ENCODE measurements around the gene RTP5. TPM values are rescaled to one million over a fixed set of nuclear protein-coding genes. Genes with fewer than 3 reads are reported as not detected.
A peak's percentile ranks its signal among the peaks of the same experiment; 100 is the strongest.

The RTP5 gene
- total RNA-seq, 2 donors from 2014 or later: not detected

DNA sequence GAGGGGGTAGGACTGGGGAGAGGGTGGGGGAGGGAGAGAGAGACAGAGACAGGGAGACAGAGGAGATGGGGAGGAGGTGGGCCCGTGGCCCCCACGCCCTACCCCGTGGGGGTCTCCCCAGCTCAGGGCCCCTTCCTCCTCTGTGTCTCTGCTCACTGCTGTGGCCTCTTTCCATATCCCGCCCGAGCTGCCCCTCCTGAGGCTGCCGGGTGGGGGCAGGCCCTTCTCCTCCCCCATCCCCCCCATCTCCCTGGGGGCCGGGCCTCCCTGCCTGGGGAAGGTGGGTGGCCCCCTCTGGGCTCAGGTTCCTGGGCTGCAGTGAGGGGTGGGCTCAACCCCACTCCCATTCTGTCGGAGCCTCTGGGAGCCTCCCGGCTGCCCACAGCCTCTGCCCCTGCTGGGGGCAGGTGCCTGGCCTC lies 10.5 kb upstream of the RTP5 start:
- no peaks in the 10 kb centered on the region for H3K36me3 ChIP-seq (replicated peaks in 1 of 2; ENCODE audit: insufficient read depth in 1 of 2, low read depth in 2 of 2)
- WGBS, 2 donors: 27% methylated on average over 4 to 8 of the region's 9 CpGs
- DNase-seq (no peak), ATAC-seq (no peak)
- intact Hi-C loops (cut with DNase I): no loop called here
- H3K27ac ChIP-seq: peak overlapping the region in 1 of 4 donors; percentile 34
- TF ChIP-seq POLR2A (IDR thresholded peaks at IDR 0.05): no peak
- H3K4me3 ChIP-seq: no peak overlapping the region
- H3K27me3 ChIP-seq: peaks cover 0 to 12% of the 10 kb centered on the region in 2 donors
- H3K4me1 ChIP-seq: peaks cover 8% of the 10 kb centered on the region
- no peaks in the 10 kb centered on the region for H3K9me3 ChIP-seq

- H3K9me3 ChIP-seq: no peaks in the 10 kb centered on the region
- H3K4me3 ChIP-seq: no peak overlapping the region
- intact Hi-C loops (cut with DNase I): no loop called here
- H3K4me1 ChIP-seq: peaks cover 8% of the 10 kb centered on the region
- TF ChIP-seq POLR2A (IDR thresholded peaks at IDR 0.05): no peak
- no peak for TF ChIP-seq CTCF (IDR thresholded peaks at IDR 0.05)
- WGBS, 2 donors: 52 to 60% methylated on average over 21 to 30 of the region's 30 CpGs
- no peaks in the 10 kb centered on the region for H3K36me3 ChIP-seq (replicated peaks in 1 of 2; ENCODE audit: insufficient read depth in 1 of 2, low read depth in 2 of 2)
- peak overlapping the region in 3 of 4 donors; percentile 26 to 34 (median 34) for H3K27ac ChIP-seq
- DNase-seq (peak in 2 of 4 donors; percentile 22 to 49), ATAC-seq (no peak)
- peaks cover 0 to 13% of the 10 kb centered on the region in 2 donors for H3K27me3 ChIP-seq
Measured at GRCh38 chr2:241859436-241860183, 9.9 kb upstream of the RTP5 start.

DNA sequence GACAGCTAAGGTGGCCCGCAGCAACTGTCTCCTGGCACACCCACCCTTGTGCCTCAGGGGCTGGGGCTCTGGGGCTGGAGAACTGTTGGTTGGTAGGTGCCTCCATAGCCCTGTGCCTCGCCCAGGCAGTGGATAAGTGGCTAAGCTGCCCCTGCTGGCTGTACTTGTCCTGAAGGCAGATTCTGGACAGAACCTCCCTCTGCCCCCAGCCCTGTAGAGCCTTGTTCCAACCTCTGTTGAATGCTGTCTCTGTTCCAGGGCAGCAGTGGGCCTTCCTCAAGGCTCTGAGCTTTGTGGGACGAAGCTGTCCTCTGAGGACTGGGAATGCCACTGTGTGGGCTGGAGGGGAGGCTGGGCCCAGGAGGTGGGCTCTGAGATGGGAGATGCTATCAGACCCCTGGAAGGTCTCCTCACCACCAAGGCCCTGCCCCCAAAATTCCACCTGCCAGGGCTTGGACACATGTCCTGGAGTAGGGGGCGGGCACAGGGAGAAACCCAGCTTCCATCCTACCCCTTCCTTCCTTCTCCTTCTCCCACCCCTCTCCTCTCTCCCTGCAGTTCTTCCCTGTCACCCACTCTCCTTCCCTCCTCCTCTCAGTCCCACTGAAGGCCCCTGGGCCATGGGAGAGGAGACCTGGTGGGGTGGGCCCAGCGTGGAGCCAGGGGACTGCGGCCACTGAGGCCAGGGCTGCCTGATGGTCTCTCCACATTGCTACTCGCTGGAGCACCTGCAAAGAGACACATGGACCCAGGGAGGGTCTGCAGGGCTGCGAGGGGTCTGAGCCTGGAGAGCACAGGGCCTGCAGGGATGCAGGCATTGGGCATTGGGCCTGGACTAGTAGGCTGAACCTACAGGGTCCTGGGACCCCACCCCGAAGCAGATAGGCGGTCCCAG lies 9.1 kb upstream of the RTP5 start:
- H3K4me3 ChIP-seq: no peak overlapping the region
- no peak for TF ChIP-seq POLR2A (IDR thresholded peaks at IDR 0.05)
- TF ChIP-seq CTCF (IDR thresholded peaks at IDR 0.05): no peak
- H3K4me1 ChIP-seq: peaks cover 8% of the 10 kb centered on the region
- peak overlapping the region in 3 of 4 donors; percentile 26 to 34 (median 34) for H3K27ac ChIP-seq
- 84 to 91% methylated on average over 7 of the region's 10 CpGs for WGBS, 2 donors
- H3K36me3 ChIP-seq (replicated peaks in 1 of 2; ENCODE audit: insufficient read depth in 1 of 2, low read depth in 2 of 2): no peaks in the 10 kb centered on the region
- DNase-seq: peak in 1 of 4 donors; percentile 12
- H3K9me3 ChIP-seq: no peaks in the 10 kb centered on the region
- no peak for ATAC-seq
- intact Hi-C loops (cut with DNase I): no loop called here
- H3K27me3 ChIP-seq: peaks cover 0 to 15% of the 10 kb centered on the region in 2 donors

GRCh38 chr2:241861264-241861663 lies 8.3 kb upstream of the RTP5 start:
- TF ChIP-seq CTCF (IDR thresholded peaks at IDR 0.05) (no peak), POLR2A (IDR thresholded peaks at IDR 0.05) (no peak)
- H3K9me3 ChIP-seq: no peaks in the 10 kb centered on the region
- ATAC-seq (no peak), DNase-seq (no peak)
- H3K4me3 ChIP-seq: no peak overlapping the region
- H3K27me3 ChIP-seq: peaks cover 0 to 20% of the 10 kb centered on the region in 2 donors
- intact Hi-C loops (cut with DNase I): no loop called here
- H3K36me3 ChIP-seq (replicated peaks in 1 of 2; ENCODE audit: insufficient read depth in 1 of 2, low read depth in 2 of 2): no peaks in the 10 kb centered on the region
- WGBS, 2 donors: 91 to 92% methylated on average over 1 of the region's 1 CpG
- H3K4me1 ChIP-seq: peaks cover 8% of the 10 kb centered on the region
- H3K27ac ChIP-seq: no peak overlapping the region

GRCh38 chr2:241862093-241862492 lies 7.4 kb upstream of the RTP5 start:
- no peak for TF ChIP-seq POLR2A (IDR thresholded peaks at IDR 0.05)
- TF ChIP-seq CTCF (IDR thresholded peaks at IDR 0.05): no peak
- peaks cover 0 to 20% of the 10 kb centered on the region in 2 donors for H3K27me3 ChIP-seq
- H3K27ac ChIP-seq: no peak overlapping the region
- no peak overlapping the region for H3K4me3 ChIP-seq
- H3K9me3 ChIP-seq: no peaks in the 10 kb centered on the region
- WGBS, 2 donors: 73 to 83% methylated on average over 8 of the region's 8 CpGs
- H3K4me1 ChIP-seq: peaks cover 8% of the 10 kb centered on the region
- H3K36me3 ChIP-seq (replicated peaks in 1 of 2; ENCODE audit: insufficient read depth in 1 of 2, low read depth in 2 of 2): no peaks in the 10 kb centered on the region
- intact Hi-C loops (cut with DNase I): no loop called here
- DNase-seq (no peak), ATAC-seq (no peak)

Measured in body of pancreas (tissue), 4 donors.